ENCODE data around the gene MZT2B. TPM values are rescaled to one million over a fixed set of nuclear protein-coding genes. Genes with fewer than 3 reads are reported as not detected.
"Not testable (repeated sequence)": the region's sequence is repeated elsewhere in the genome, so short reads cannot be mapped to it uniquely, and the experiment has no call there.

Gene MZT2B
- polyA plus RNA-seq, 1 experiment = 76.7 TPM

DNA sequence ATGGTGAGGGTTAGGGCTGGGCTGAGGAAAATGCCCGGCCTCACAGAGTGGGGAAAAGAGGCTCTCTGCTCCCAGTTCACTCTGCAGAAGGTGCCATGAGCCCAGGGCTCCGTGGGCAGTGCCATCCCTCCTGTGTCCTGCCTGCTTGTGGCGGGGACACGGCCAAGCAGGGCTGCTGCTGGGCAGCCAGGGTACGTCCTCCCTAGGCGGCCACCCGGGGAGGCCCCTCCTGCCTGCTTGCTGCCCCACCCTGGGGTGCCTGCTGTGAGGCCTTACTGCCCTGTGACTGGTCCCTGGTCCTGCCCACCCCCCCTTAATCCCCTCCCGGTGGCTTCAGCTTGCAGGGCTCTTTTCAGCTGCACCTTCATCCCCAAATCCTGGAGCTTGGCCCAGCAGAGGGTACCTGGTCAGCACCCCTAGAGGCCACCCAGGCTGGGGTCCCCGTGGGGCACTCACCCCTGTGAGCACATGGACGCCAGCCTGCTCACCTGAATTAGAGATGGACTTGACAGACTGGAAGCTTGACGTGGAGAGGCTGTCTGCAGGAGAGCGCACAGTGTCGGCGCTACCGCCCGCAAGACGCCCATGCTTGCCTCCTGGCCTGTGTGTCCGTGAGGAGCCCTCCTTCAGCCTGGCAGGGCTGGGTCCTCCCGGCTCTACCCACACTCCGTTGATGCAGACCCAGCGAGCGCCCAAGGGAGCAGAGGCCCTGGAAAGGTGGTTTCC is 40.3 kb upstream of the MZT2B start:
- CTCF ChIA-PET; H3K9me3 ChIP-seq (ENCODE audit: control insufficient read depth, insufficient read depth, low read length); POLR2A ChIA-PET; DNase-seq (ENCODE audit: low read depth, low spot score); H3K27me3 ChIP-seq (ENCODE audit: control insufficient read depth, insufficient read depth, low read length); H3K4me3 ChIP-seq (ENCODE audit: low read depth, low read length); H3K27ac ChIP-seq (ENCODE audit: low read depth, low read length): not testable (repeated sequence)

DNA sequence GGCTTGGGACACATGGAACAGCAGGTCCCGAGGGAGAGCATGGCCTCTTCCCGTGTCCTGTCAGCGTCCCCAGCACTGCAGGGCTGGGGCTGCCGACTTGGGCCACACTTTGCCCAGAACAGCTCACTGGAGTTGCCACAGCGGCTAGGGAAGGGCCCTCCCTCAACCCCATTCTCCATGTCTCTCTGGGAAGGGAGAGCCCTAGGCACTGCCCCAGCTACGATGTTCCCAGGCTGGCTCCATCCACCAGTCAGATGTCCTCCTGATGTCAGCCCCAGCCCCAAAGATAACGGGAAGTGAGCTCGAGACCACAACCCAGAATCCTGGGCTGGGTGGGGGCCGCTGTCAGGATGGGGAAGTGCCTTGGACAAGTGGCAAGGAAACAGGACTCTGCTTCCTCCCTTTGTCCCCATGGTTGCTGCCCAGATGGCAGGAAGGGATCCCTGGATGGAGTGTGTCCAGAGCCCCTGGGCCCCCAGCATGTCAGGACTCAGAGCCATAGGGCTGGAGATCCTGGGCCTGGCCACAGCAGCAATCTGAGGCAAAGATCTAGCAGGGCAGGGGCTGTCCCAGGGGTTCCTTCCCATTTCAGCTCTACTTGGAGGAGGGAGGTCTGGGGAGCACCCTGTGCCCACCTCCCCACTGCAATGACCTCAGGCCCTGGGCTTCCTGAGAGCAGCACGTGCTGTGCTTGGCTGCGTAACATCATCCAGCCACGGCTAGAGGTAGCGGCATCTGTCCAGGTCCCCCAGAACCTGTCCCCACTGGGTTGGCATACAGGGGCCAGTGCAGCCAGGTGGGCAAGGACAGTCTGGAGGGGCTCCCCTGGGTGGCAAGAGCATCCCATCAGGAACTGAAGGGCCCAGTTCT is 39.4 kb upstream of the MZT2B start:
- CTCF ChIA-PET; H3K27ac ChIP-seq (ENCODE audit: low read depth, low read length); H3K4me3 ChIP-seq (ENCODE audit: low read depth, low read length); POLR2A ChIA-PET; H3K9me3 ChIP-seq (ENCODE audit: control insufficient read depth, insufficient read depth, low read length); H3K27me3 ChIP-seq (ENCODE audit: control insufficient read depth, insufficient read depth, low read length); DNase-seq (ENCODE audit: low read depth, low spot score): not testable (repeated sequence)

DNA sequence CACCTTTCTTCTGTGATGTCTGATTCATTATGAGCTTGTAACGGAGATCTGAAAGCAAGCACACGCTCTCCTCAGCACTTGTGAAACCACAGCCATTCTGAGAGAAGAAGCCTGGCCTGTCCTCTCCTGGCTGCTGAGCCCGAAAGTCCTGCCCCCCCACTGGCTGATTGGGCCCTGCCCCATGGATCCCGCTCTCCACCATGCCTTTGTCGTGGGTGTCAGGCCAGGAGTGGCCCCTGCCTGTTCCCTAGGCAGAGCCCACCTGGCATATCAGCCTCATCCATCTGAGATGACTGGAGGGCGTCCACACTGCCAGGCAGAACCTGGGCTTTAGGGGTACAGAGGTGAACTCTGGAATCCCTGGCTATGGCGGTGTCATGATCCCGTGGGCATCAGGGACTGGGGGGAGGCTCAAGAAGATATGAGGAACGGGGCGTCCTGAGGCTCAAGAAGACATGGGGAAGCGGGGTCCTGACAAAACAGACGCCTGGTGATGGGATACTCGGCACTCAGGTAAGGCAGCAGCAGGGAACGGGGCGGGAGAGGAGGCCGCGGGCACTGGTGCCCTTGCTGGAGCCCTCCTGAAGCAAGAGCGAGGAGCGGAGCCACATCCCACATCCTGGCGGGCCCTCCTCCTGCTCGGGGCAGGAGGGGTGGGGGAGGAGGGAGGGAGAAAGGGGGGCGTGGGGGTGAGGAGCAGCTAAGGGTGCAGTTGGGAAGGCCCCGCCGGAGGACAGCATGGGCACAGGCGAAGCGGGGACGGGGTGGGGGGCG is 38.6 kb upstream of the MZT2B start:
- peak overlapping the region; percentile 36; the same call in 1 of the 2 replicates for H3K4me3 ChIP-seq (ENCODE audit: low read depth, low read length)
- DNase-seq (ENCODE audit: low read depth, low spot score); H3K27ac ChIP-seq (ENCODE audit: low read depth, low read length); H3K9me3 ChIP-seq (ENCODE audit: control insufficient read depth, insufficient read depth, low read length); CTCF ChIA-PET; H3K27me3 ChIP-seq (ENCODE audit: control insufficient read depth, insufficient read depth, low read length); POLR2A ChIA-PET: not testable (repeated sequence)

DNA sequence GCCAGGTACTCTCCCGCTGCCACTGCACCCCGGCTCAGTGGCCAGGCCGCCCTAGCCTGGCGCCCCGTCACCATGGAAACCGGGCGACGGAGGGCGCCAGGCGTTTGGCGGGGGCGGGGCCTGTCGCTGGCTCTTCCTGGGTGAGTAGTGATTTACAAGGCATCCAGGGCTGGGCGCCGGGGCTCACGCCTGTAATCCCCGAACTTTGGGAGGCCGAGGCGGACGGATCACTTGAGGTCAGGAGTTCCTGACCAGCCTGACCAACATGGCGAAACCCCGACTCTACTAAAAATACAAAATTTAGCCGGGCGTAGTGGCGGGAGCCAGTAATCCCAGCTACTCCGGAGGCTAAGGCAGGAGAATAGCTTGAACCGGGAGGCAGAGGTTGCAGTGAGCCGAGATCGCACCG is 37.1 kb upstream of the MZT2B start, which contains the start of gene CCDC74B:
Gene CCDC74B (minus strand): TSS at position 107 of the 409 bp plus-strand sequence. CDS start 116 bp downstream, outside the sequence.
- peak within 1 kb of the TSS; percentile 47 for H3K4me3 ChIP-seq (ENCODE audit: low read depth, low read length)
- DNase-seq (ENCODE audit: low read depth, low spot score); H3K9me3 ChIP-seq (ENCODE audit: control insufficient read depth, insufficient read depth, low read length); H3K27ac ChIP-seq (ENCODE audit: low read depth, low read length); CTCF ChIA-PET; H3K27me3 ChIP-seq (ENCODE audit: control insufficient read depth, insufficient read depth, low read length): not testable (repeated sequence)
- POLR2A ChIA-PET = interaction anchor here (0.6 to 1.0 kb wide), 2 partner anchors 37 to 48 kb away, joined by 3 read pairs; partner anchors contain the start of gene SMPD4

DNA sequence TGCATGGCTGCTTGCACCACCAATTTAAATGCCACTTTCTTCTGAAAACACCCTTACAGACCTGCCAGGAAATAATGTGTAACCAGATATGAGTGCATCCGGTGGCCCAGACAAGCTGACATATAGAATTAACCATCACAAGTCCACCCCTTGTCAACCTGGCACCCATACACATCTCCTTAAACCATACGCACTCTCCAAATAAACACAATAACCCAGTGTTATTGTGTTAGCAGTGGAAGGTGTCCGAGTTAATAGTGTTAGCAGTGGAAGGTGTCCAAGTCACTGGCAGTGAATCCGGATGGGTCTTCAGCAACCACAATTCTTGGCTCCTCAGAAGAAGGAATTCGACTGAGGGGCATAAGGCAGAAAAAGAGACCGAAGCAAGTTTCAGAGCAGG is 33.5 kb upstream of the MZT2B start:
- H3K27ac ChIP-seq (ENCODE audit: low read depth, low read length); POLR2A ChIA-PET; H3K27me3 ChIP-seq (ENCODE audit: control insufficient read depth, insufficient read depth, low read length); H3K4me3 ChIP-seq (ENCODE audit: low read depth, low read length); CTCF ChIA-PET; H3K9me3 ChIP-seq (ENCODE audit: control insufficient read depth, insufficient read depth, low read length); DNase-seq (ENCODE audit: low read depth, low spot score): not testable (repeated sequence)

DNA sequence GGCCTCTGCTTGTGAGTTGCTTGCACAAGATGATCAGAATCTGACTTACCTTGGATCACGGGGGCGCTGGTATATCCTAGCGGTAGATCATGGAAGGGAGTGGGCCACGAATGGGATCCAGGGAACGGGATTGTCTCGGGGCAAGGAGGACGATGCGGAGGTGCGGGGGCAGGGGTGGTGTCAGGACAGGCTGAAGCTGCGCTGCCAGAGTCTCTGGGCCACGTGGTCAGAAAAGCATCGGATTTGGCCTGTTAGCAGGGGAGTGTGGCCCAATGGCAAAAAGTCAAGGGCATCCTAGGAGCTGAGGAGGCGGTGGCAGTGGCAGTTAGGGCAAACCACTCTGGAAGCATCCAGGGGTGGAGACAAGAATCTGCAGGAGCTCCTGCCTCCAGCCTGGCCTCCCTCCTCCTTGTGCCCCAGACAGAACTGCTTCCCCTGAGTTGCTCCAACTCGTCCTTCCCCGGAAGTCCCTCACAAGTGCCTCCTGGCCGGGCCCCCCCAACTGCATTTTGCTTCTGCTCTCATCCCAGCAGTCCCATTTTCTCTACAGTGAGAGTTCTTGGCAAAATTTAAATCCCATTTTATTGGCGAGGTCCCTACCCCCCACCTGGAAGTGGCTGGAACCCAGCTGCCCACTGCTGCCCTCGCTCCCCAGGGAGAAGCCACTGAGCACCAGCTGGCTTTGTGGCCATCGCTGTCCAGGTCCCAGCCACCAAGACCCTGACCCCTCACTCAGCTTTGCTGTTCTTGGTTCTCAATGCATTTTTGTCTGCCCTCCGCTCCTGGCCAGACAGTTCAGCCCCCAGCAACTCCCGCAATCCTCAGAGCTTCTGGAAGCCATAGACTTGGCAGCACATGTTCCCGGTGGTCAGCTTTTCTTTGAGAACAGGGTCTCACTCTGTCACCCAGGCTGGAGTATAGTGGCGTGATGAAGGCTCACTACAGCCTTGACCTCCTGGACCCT is 31.6 kb upstream of the MZT2B start:
- POLR2A ChIA-PET = interaction anchor here (1.0 kb wide), 1 partner anchor 31 kb away, joined by 3 read pairs; the partner anchor contains the start of gene SMPD4
- Histone ChIP-seq H3K27me3 (ENCODE audit: control insufficient read depth, insufficient read depth, low read length) (no peaks in the 10 kb centered on the region), H3K4me3 (ENCODE audit: low read depth, low read length) (no peak overlapping the region), H3K9me3 (ENCODE audit: control insufficient read depth, insufficient read depth, low read length) (no peaks in the 10 kb centered on the region), H3K27ac (ENCODE audit: low read depth, low read length) (no peak overlapping the region)
- TF ChIP-seq, protein P1, sequence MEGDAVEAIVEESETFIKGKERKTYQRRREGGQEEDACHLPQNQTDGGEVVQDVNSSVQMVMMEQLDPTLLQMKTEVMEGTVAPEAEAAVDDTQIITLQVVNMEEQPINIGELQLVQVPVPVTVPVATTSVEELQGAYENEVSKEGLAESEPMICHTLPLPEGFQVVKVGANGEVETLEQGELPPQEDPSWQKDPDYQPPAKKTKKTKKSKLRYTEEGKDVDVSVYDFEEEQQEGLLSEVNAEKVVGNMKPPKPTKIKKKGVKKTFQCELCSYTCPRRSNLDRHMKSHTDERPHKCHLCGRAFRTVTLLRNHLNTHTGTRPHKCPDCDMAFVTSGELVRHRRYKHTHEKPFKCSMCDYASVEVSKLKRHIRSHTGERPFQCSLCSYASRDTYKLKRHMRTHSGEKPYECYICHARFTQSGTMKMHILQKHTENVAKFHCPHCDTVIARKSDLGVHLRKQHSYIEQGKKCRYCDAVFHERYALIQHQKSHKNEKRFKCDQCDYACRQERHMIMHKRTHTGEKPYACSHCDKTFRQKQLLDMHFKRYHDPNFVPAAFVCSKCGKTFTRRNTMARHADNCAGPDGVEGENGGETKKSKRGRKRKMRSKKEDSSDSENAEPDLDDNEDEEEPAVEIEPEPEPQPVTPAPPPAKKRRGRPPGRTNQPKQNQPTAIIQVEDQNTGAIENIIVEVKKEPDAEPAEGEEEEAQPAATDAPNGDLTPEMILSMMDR (IDR thresholded peaks at IDR 0.05; ENCODE audit: low read depth, low read length) = no peak
- CTCF ChIA-PET = no interaction called here
- no peak for DNase-seq (ENCODE audit: low read depth, low spot score)

DNA sequence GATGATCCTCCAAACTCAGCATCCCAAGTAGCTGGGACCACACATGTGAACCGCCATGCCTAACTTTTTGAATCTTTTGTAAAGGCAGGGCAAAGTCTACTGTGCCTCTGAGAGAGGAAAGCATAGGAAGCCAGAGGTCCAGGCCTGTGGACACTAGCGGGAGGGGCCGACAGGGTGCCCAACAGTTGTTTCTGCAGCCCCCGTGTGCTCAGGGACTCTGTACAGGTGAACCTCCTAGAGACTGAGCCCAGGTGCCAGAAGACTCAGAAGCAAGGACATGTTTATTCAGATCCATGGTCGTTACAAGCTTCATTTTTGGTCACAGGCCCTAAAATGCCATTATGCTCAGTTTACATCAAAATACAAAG is 30.9 kb upstream of the MZT2B start:
- CTCF ChIA-PET; H3K4me3 ChIP-seq (ENCODE audit: low read depth, low read length); DNase-seq (ENCODE audit: low read depth, low spot score); H3K27ac ChIP-seq (ENCODE audit: low read depth, low read length); H3K27me3 ChIP-seq (ENCODE audit: control insufficient read depth, insufficient read depth, low read length); H3K9me3 ChIP-seq (ENCODE audit: control insufficient read depth, insufficient read depth, low read length): not testable (repeated sequence)
- POLR2A ChIA-PET = interaction anchor here (1.0 kb wide), 1 partner anchor 31 kb away, joined by 3 read pairs; the partner anchor contains the start of gene SMPD4

DNA sequence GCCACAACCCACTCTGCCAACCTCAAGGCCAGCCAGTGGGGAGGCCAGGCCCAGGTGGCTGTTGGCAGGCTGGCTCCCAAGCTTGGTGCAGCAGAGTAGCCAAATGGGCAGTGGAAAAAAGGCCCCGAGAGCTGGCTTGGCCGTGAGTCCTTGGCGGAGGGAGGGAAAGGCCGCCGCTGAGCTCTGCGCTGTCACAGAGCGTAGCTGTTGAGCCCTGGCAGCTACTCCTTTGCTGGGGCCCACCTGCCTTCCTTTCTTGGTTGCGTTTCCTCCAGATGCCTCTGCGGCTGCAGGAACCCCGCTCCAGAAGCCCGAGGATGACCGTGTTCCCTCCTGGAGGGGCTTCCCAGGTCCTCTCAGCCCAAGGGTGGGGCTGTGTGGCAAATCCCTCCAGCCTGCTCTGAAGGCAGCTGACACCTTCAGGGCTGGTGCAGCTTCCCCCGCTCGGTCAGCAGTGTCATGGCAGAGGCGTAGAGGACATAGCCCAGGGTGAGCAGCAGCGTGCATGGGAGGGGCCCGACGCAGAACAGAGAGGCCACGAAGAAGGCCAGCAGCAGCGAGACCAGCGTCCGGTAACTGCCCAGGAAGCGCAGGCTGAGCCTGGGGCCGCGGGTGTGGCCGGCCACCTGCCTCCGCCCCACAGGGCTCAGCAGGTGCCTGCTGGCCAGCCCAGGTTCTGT is 29.8 kb upstream of the MZT2B start:
- H3K4me3 ChIP-seq (ENCODE audit: low read depth, low read length); H3K27me3 ChIP-seq (ENCODE audit: control insufficient read depth, insufficient read depth, low read length); DNase-seq (ENCODE audit: low read depth, low spot score); POLR2A ChIA-PET; H3K9me3 ChIP-seq (ENCODE audit: control insufficient read depth, insufficient read depth, low read length); CTCF ChIA-PET; H3K27ac ChIP-seq (ENCODE audit: low read depth, low read length): not testable (repeated sequence)

Data from AG04450 (cell line).